ENCODE data around the gene KLF2. TPM values are rescaled to one million over a fixed set of nuclear protein-coding genes. Genes with fewer than 3 reads are reported as not detected.
A peak's percentile ranks its signal among the peaks of the same experiment; 100 is the strongest.

KLF2 gene
- total and polyA plus RNA-seq, 10 of the 15 experiments (the other 5 are each of a cell fraction or from before 2014, with no cell fraction given): 0.16 to 13.7 (median 1.0) TPM

- no peaks in the 10 kb centered on the region for H3K27me3 ChIP-seq (replicated peaks in 1 of 2; ENCODE audit: control insufficient read depth in 2 of 2, insufficient read depth in 2 of 2, low read length in 1 of 2)
- FAIRE-seq: no peak
- ATAC-seq: peak; percentile 73
- 14% methylated on average over 11 of the region's 11 CpGs for WGBS (ENCODE audit: insufficient coverage, insufficient replicate concordance, low lambda C conversion rate, missing lambda C conversion rate)
- no peak overlapping the region; the same call in 1 of the 2 replicates for H2AFZ ChIP-seq (ENCODE audit: control insufficient read depth, low read depth, low read length)
- no peak overlapping the region for H3K27ac ChIP-seq (ENCODE audit: control insufficient read depth, insufficient read depth)
- CTCF ChIA-PET: interaction anchor here (1.2 to 1.5 kb wide), 2 partner anchors 21 to 32 kb away, joined by 3 to 4 read pairs; no protein-coding TSS in a partner anchor
- in situ Hi-C loops (cut with MboI) (no loop called here), intact Hi-C loops (cut with micrococcal nuclease; ENCODE audit: unreplicated experiment) (no loop called here)
- H3K79me2 ChIP-seq (ENCODE audit: control insufficient read depth, insufficient read depth, low read length): no peaks in the 10 kb centered on the region
- DNase-seq (ENCODE audit: low read depth, low spot score): no peak
- H3K9me3 ChIP-seq (replicated peaks; ENCODE audit: control insufficient read depth, insufficient read depth, low read length): no peaks in the 10 kb centered on the region
- H3K36me3 ChIP-seq (ENCODE audit: control insufficient read depth in 2 of 2, insufficient read depth in 2 of 2, low read length in 1 of 2): peaks cover 0 to 3% of the 10 kb centered on the region in 2 experiments; a peak in 2 of 4 replicates
- TF ChIP-seq POU2F2 (IDR thresholded peaks at IDR 0.05; ENCODE audit: borderline replicate concordance, low read depth, low read length) (peak; percentile 83; the same call in 2 of the 3 replicates), EED (IDR thresholded peaks at IDR 0.05; ENCODE audit: low read depth) (0 out of 2 replicates have a peak, but pooled peaks have one; percentile 11), IKZF2 (IDR thresholded peaks at IDR 0.05) (peak in 1 of 2 experiments; percentile 14; a peak in 1 of 4 replicates), CUX1 (IDR thresholded peaks at IDR 0.05; ENCODE audit: insufficient replicate concordance, low read depth, low read length) (no peak), FOS (IDR thresholded peaks at IDR 0.05; ENCODE audit: borderline replicate concordance, extremely low read depth, insufficient read length) (no peak)
- POLR2A ChIA-PET: interaction anchor here (0.6 to 0.8 kb wide), 5 partner anchors 19 to 987 kb away, joined by 3 to 7 read pairs (median 5); no protein-coding TSS in a partner anchor
- SMC1A ChIA-PET (ENCODE audit: uncharacterized antibody, unreplicated experiment): interaction anchor here (0.7 to 1.3 kb wide), 4 partner anchors 9 to 99 kb away, joined by 3 to 6 read pairs (median 4); no protein-coding TSS in a partner anchor
- peaks cover 14% of the 10 kb centered on the region; the same call in 1 of the 2 replicates for H3K4me1 ChIP-seq (ENCODE audit: control insufficient read depth, insufficient read depth, low read length)
- H3K9ac ChIP-seq (ENCODE audit: control insufficient read depth, insufficient read depth, low read length): no peak overlapping the region; the same call in 1 of the 2 replicates
- RAD21 ChIA-PET (ENCODE audit: unreplicated experiment): interaction anchor here (1.0 kb wide), 1 partner anchor 9 kb away, joined by 4 read pairs; no protein-coding TSS in a partner anchor
- H3K4me3 ChIP-seq: peak overlapping the region; percentile 1; the same call in 1 of the 2 replicates
- no TSS peak for BruUV-seq (replicated peaks)
- H4K20me1 ChIP-seq (ENCODE audit: control insufficient read depth, insufficient read depth): no peaks in the 10 kb centered on the region
- peak overlapping the region; percentile 17 for H3K4me2 ChIP-seq (ENCODE audit: control insufficient read depth, insufficient read depth)
Observed at GRCh38 chr19:16351133-16351809, 26.6 kb downstream of the KLF2 start.
